Eye (tissue), 1 donor: ENCODE results near the gene KISS1.
"Not testable (repeated sequence)": the region's sequence is repeated elsewhere in the genome, so short reads cannot be mapped to it uniquely, and the experiment has no call there.

ENCODE experiments used
- DNase-seq: peaks from one replicate; pipeline ENCODE4 v3.0.0-alpha.2; 2015

KISS1 gene

GRCh38 chr1:204196068-204196795 is at the start of gene KISS1:
Gene KISS1, minus strand, starts transcription at chr1:204196491. Its CDS starts 3,615 bp downstream, at chr1:204192876.
- peak; percentile 64 for DNase-seq

GRCh38 chr1:204242920-204243319 is 46.6 kb upstream of the KISS1 start:
- no peak for DNase-seq

- DNase-seq: no peak
Measured at GRCh38 chr1:204241914-204242313, 45.6 kb upstream of the KISS1 start.

- DNase-seq: no peak
Measured at GRCh38 chr1:204241050-204241449, 44.8 kb upstream of the KISS1 start.

GRCh38 chr1:204240233-204240632 is 43.9 kb upstream of the KISS1 start:
- DNase-seq: no peak

- DNase-seq: not testable (repeated sequence)
Measured at GRCh38 chr1:204239401-204239800, 43.1 kb upstream of the KISS1 start.

GRCh38 chr1:204238520-204238919 is 42.2 kb upstream of the KISS1 start:
- not testable (repeated sequence) for DNase-seq

GRCh38 chr1:204237515-204237914 is 41.2 kb upstream of the KISS1 start:
- not testable (repeated sequence) for DNase-seq

- DNase-seq: no peak
Measured at GRCh38 chr1:204232526-204232925, 36.2 kb upstream of the KISS1 start.

- no peak for DNase-seq
Measured at GRCh38 chr1:204230211-204230610, 33.9 kb upstream of the KISS1 start.

GRCh38 chr1:204228896-204229295 is 32.6 kb upstream of the KISS1 start:
- no peak for DNase-seq

- DNase-seq: no peak
Measured at GRCh38 chr1:204227996-204228785, 31.9 kb upstream of the KISS1 start.

- no peak for DNase-seq
Measured at GRCh38 chr1:204227351-204227750, 31.1 kb upstream of the KISS1 start.

- no peak for DNase-seq
Measured at GRCh38 chr1:204225841-204226735, 29.8 kb upstream of the KISS1 start.

GRCh38 chr1:204224655-204225054 is 28.4 kb upstream of the KISS1 start:
- no peak for DNase-seq

- no peak for DNase-seq
Measured at GRCh38 chr1:204223129-204223860, 27.0 kb upstream of the KISS1 start.

- no peak for DNase-seq
Measured at GRCh38 chr1:204222764-204223055, 26.4 kb upstream of the KISS1 start.

- DNase-seq: no peak
Measured at GRCh38 chr1:204222006-204222763, 25.9 kb upstream of the KISS1 start.

GRCh38 chr1:204221271-204221670 is 25.0 kb upstream of the KISS1 start:
- DNase-seq: no peak

GRCh38 chr1:204219971-204220616 is 23.8 kb upstream of the KISS1 start:
- DNase-seq: no peak

- DNase-seq: no peak
Measured at GRCh38 chr1:204218552-204218951, 22.3 kb upstream of the KISS1 start.
